Ishikawa (cell line): ENCODE measurements around the gene TADA2A.

ENCODE experiments used
- CEBPB ChIP-seq: IDR thresholded peaks from 2 replicates; pipeline ENCODE4 v1.6.1; 2012
- CREB1 ChIP-seq: IDR thresholded peaks from 2 replicates; pipeline ENCODE4 v1.6.1; 2012; ENCODE audit warnings: low read depth
- EGR1 ChIP-seq: IDR thresholded peaks from 2 replicates; pipeline ENCODE4 v1.6.1; 2012
- EP300 ChIP-seq: IDR thresholded peaks from 2 replicates; pipeline ENCODE4 v1.6.1; 2012; ENCODE audit warnings: borderline replicate concordance
- FOXM1 ChIP-seq: IDR thresholded peaks from 2 replicates; pipeline ENCODE4 v1.6.1; 2012; ENCODE audit warnings: low read depth, borderline replicate concordance
- NFIC ChIP-seq: IDR thresholded peaks from 2 replicates; pipeline ENCODE4 v1.6.1; 2012
- RAD21 ChIP-seq: IDR thresholded peaks from 2 replicates; pipeline ENCODE4 v1.6.1; 2012; ENCODE audit warnings: low read depth
- TAF1 ChIP-seq: IDR thresholded peaks from 2 replicates; pipeline ENCODE4 v1.6.1; 2012; ENCODE audit warnings: low read depth, mild to moderate bottlenecking
- TCF12 ChIP-seq: IDR thresholded peaks from 2 replicates; pipeline ENCODE4 v1.6.1; 2012; ENCODE audit warnings: low read depth
- TEAD4 ChIP-seq: IDR thresholded peaks from 2 replicates; pipeline ENCODE4 v1.6.1; 2012
- YY1 ChIP-seq: IDR thresholded peaks from 2 replicates; pipeline ENCODE4 v1.6.1; 2012; ENCODE audit warnings: low read depth
- ZBTB7A ChIP-seq: IDR thresholded peaks from 2 replicates; pipeline ENCODE4 v1.6.1; 2012; ENCODE audit warnings: low read depth
- TF ChIP-seq, protein P1 (sequence below): IDR thresholded peaks from 2 replicates; pipeline ENCODE4 v1.6.1; 2012
- TF ChIP-seq, protein P2 (sequence below): IDR thresholded peaks from 2 replicates; pipeline ENCODE4 v1.6.1; 2012
- TF ChIP-seq, protein P3 (sequence below): IDR thresholded peaks from 2 replicates; pipeline ENCODE4 v1.6.1; 2012; ENCODE audit warnings: low read depth, mild to moderate bottlenecking

The TADA2A gene

DNA sequence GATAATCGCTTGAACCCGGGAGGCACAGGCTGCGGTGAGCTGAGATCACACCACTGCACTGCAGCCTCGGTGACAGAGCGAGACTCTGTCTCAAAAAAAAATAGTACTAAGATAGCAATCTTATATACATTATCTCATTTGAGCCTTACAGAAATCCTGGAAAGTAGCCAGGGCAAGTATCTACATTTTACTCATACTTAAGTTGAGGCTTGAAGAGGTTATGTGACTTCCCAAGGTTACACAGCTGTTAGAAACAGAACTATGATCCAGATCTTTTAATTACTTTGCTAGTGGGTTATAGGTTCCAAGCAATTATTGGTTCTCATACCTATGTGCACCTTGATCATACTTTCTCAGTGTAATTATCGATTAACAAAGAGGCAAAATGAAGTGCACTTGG is 15.5 kb upstream of the TADA2A start:
- no peak for TF ChIP-seq TCF12
- TF ChIP-seq, protein P1, sequence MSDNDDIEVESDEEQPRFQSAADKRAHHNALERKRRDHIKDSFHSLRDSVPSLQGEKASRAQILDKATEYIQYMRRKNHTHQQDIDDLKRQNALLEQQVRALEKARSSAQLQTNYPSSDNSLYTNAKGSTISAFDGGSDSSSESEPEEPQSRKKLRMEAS, result no peak

DNA sequence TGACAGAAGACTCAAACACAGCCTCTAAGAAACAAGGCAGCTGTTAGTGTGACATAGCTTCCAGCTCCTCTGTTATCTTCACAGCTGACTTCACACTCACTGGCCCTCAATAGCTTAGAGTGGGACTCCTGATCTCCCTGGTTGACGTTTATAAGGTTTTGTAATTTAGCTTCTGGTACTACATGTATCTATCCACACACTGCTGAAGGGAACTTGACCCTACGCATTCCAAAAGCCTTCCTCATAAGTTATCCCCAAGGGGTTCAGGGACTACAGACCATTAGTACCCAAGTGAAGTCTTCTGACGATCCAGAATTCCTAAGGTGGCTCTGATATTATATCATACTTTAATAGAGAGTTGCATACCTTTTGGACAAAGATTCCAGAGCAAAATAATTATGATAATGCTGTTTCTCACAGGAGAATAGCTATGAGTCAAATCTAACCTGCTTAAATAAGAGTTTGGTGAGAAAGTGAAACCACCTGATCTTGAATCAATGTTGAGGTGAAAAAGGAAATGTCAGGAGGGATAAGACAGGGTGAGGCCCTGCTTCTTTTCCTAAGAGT is 14.6 kb upstream of the TADA2A start:
- no peak for TF ChIP-seq ZBTB7A

DNA sequence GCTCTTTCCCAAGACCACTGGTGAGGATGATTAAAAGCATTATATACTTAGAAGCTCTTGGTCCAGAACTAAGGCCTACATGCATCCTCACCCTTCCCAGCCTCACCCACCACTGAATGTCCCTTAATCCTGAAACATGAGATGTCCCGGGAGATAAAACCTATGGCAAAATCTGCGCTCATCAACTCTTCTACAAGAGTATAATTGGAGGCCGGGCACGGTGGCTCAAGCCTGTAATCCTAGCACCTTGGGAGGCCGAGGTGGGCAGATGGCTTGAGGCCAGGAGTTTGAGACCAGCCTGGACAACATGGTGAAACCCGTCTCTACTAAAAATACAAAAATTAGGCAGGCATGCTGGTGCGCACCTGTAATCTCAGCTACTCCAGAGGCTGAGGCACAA is 13.3 kb upstream of the TADA2A start:
- no peak for TF ChIP-seq RAD21
- TF ChIP-seq ZBTB7A, result no peak
- TF ChIP-seq EP300, result no peak
- TF ChIP-seq, protein P1, result no peak
- TF ChIP-seq EGR1, result no peak

DNA sequence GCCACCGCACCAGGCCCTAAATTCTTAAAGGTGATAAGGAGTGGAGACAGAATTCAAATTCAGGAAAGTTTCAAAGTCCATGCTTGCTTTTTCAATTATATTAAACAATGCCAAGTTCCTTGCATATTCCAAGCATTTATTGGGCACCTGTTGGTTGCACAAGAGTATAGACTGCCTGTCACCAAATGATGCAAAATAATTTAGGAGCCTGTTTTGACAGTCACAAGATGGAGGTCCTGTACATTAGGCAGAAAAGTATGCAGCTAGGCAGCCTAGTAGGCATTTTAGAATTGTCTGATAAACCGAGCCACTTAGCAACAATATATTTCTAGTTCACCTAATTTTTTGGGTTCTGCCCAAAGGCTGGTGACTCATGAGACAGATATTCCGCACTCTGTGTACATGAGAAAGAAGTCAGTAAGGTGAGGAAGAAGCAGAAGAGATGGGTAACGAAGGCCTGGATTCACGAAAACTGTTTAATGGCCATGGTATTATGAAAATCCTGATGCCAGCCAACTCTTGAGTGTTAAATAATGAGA is 7.4 kb upstream of the TADA2A start:
- TF ChIP-seq RAD21, result no peak
- TF ChIP-seq, protein P1, result no peak
- TF ChIP-seq TEAD4, result peak; percentile 66
- TF ChIP-seq ZBTB7A, result no peak
- TF ChIP-seq NFIC, result peak; percentile 19; the same call in 1 of the 2 replicates
- no peak for TF ChIP-seq EGR1
- no peak for TF ChIP-seq CREB1
- TF ChIP-seq YY1, result no peak
- TF ChIP-seq FOXM1, result no peak
- TF ChIP-seq, protein P2, sequence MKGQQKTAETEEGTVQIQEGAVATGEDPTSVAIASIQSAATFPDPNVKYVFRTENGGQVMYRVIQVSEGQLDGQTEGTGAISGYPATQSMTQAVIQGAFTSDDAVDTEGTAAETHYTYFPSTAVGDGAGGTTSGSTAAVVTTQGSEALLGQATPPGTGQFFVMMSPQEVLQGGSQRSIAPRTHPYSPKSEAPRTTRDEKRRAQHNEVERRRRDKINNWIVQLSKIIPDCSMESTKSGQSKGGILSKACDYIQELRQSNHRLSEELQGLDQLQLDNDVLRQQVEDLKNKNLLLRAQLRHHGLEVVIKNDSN, result no peak
- TF ChIP-seq TCF12, result no peak
- TF ChIP-seq TAF1, result no peak
- TF ChIP-seq CEBPB, result no peak
- TF ChIP-seq, protein P3, sequence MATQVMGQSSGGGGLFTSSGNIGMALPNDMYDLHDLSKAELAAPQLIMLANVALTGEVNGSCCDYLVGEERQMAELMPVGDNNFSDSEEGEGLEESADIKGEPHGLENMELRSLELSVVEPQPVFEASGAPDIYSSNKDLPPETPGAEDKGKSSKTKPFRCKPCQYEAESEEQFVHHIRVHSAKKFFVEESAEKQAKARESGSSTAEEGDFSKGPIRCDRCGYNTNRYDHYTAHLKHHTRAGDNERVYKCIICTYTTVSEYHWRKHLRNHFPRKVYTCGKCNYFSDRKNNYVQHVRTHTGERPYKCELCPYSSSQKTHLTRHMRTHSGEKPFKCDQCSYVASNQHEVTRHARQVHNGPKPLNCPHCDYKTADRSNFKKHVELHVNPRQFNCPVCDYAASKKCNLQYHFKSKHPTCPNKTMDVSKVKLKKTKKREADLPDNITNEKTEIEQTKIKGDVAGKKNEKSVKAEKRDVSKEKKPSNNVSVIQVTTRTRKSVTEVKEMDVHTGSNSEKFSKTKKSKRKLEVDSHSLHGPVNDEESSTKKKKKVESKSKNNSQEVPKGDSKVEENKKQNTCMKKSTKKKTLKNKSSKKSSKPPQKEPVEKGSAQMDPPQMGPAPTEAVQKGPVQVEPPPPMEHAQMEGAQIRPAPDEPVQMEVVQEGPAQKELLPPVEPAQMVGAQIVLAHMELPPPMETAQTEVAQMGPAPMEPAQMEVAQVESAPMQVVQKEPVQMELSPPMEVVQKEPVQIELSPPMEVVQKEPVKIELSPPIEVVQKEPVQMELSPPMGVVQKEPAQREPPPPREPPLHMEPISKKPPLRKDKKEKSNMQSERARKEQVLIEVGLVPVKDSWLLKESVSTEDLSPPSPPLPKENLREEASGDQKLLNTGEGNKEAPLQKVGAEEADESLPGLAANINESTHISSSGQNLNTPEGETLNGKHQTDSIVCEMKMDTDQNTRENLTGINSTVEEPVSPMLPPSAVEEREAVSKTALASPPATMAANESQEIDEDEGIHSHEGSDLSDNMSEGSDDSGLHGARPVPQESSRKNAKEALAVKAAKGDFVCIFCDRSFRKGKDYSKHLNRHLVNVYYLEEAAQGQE, result no peak
- no peak for TF ChIP-seq EP300

DNA sequence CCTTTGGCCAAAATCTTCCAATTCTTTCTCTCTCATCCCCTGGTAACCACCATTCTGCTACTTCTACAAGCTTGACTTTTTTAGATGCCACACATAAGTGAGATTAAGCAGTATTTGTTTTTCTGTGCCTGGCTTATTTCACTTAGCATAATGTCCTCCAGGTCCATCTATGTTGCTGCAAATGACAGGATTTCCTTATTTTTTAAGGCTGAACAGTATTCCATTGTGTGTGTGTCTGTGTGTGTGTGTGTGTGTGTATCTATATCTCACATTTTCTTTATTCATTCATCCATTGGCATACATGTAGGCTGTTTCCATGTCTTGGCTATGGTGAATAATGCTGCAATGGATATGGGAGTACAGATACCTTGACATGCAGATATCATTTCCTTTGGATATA is 6.2 kb upstream of the TADA2A start:
- no peak for TF ChIP-seq RAD21
- TF ChIP-seq ZBTB7A, result no peak
- TF ChIP-seq TEAD4, result no peak
- no peak for TF ChIP-seq EGR1
- no peak for TF ChIP-seq CREB1
- no peak for TF ChIP-seq EP300
- no peak for TF ChIP-seq CEBPB
- TF ChIP-seq, protein P2, result no peak
- TF ChIP-seq NFIC, result no peak

DNA sequence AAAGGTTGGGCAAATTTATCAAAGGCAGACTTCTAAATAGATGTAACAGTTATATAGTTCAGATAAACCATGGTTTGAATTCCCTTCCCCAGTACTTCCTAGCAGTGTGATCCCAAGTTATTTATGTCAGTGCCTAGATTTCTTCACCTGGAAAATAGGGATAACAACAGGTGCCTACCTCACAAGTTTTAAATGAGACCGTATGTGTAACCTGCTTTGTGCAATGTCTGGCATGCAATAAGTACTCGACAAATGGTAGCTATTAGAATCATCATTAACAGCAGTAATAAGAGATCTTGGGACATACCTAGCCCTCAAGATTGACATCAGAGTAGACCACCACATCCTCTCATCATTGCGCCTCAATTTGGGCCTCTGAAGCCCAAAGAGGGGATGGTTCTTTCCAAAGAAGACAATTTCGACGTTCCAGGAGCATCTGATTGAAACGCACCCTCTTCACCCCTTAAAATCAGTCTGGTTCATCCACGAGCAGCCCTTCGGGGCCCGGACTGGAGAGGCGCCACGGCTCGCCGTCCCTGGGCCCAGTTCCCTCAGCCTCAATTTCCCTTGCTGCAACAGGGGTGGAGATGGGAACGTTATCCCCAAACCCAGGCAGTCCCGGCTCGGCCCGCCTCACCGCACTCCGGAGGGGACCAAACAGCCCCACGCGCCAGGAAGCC is 591 bp upstream of the TADA2A start:
- TF ChIP-seq RAD21 (no peak), TAF1 (no peak), NFIC (no peak), CEBPB (no peak), EGR1 (no peak), TCF12 (no peak), TEAD4 (no peak), CREB1 (no peak), ZBTB7A (no peak), EP300 (no peak), FOXM1 (no peak), YY1 (no peak)
- TF ChIP-seq, protein P3, result no peak
- TF ChIP-seq, protein P2, result no peak
